ENCODE measurements around the gene STRADA. TPM values are rescaled to one million over a fixed set of nuclear protein-coding genes. Genes with fewer than 3 reads are reported as not detected.

STRADA gene
- total RNA-seq, 1 experiment from 2014 or later, result 56.3 TPM

- Histone ChIP-seq H3K27me3 (replicated peaks; ENCODE audit: insufficient read depth, low read depth, low read length, poor library complexity) (no peaks in the 10 kb centered on the region), H3K36me3 (ENCODE audit: insufficient read depth, low read length, poor library complexity, severe bottlenecking) (peaks cover 2% of the 10 kb centered on the region), H3K9me3 (ENCODE audit: low read depth, low read length, poor library complexity, severe bottlenecking) (no peaks in the 10 kb centered on the region), H3K4me3 (ENCODE audit: low read depth, low read length, poor library complexity, severe bottlenecking) (no peak overlapping the region), H3K4me1 (ENCODE audit: insufficient read depth, low read length, poor library complexity, severe bottlenecking) (no peaks in the 10 kb centered on the region), H3K27ac (ENCODE audit: low read depth, low read length, poor library complexity, severe bottlenecking) (no peak overlapping the region)
- DNase-seq (ENCODE audit: low spot score), result no peak
- intact Hi-C loops (cut with micrococcal nuclease; ENCODE audit: unreplicated experiment), result no loop called here
- POLR2A ChIA-PET (ENCODE audit: low non-redundant PET), result no interaction called here
- BruUV-seq (replicated peaks), result no TSS peak
- no peak for TF ChIP-seq EZH2 (IDR thresholded peaks at IDR 0.05; ENCODE audit: borderline replicate concordance, low read depth, low read length, poor library complexity, severe bottlenecking)
- TF ChIP-seq CTCF (conservative IDR thresholded peaks at IDR 0.05; ENCODE audit: low read depth, low read length), result no peak
- CTCF ChIA-PET, result no interaction called here
Measured at GRCh38 chr17:63657786-63658185, 83.8 kb downstream of the STRADA start.

DNA sequence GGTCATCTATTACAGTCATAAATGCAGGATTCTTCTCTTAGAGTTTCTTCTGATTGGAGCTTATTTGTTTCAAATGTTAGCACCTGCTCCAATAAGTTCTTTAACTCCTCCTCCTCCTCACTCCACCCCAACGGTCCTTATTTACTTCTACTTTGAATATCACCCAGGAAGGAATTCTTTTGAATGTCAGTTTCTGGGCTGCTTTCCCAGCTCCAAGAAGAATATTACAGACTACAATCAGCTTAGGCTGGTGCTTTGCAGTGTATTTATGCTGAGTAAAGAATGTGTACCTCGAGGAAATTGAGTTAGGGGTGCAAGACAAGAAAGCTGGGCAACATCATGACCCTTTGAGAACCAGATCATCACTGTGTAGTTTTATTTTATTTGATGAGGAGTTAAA, 88.5 kb downstream of the STRADA start:
- Histone ChIP-seq H3K27me3 (replicated peaks; ENCODE audit: insufficient read depth, low read depth, low read length, poor library complexity) (no peaks in the 10 kb centered on the region), H3K36me3 (ENCODE audit: insufficient read depth, low read length, poor library complexity, severe bottlenecking) (peaks cover 2% of the 10 kb centered on the region), H3K4me3 (ENCODE audit: low read depth, low read length, poor library complexity, severe bottlenecking) (no peak overlapping the region), H3K4me1 (ENCODE audit: insufficient read depth, low read length, poor library complexity, severe bottlenecking) (no peaks in the 10 kb centered on the region), H3K27ac (ENCODE audit: low read depth, low read length, poor library complexity, severe bottlenecking) (no peak overlapping the region), H3K9me3 (ENCODE audit: low read depth, low read length, poor library complexity, severe bottlenecking) (no peaks in the 10 kb centered on the region)
- ChIA-PET POLR2A (ENCODE audit: low non-redundant PET) (no interaction called here), CTCF (no interaction called here)
- DNase-seq (ENCODE audit: low spot score), result no peak
- BruUV-seq (replicated peaks), result no TSS peak
- intact Hi-C loops (cut with micrococcal nuclease; ENCODE audit: unreplicated experiment), result no loop called here
- TF ChIP-seq EZH2 (IDR thresholded peaks at IDR 0.05; ENCODE audit: borderline replicate concordance, low read depth, low read length, poor library complexity, severe bottlenecking) (no peak), CTCF (conservative IDR thresholded peaks at IDR 0.05; ENCODE audit: low read depth, low read length) (no peak)

Other genes starting within 250 kb of the STRADA start
- not detected in 2 replicates for gene KCNH6, start 218.4 kb downstream of the STRADA start, total RNA-seq (2021)
- 116 and 138 TPM in 2 replicates for gene DCAF7, start 191.3 kb downstream of the STRADA start, total RNA-seq (2021)
- 38.7 and 39.0 TPM in 2 replicates for gene TACO1, start 140.9 kb downstream of the STRADA start, total RNA-seq (2021)
- 25.9 and 27.8 TPM in 2 replicates for gene MAP3K3, start 119.4 kb downstream of the STRADA start, total RNA-seq (2021)
- 119 and 127 TPM in 2 replicates for gene LIMD2, start 41.7 kb downstream of the STRADA start, total RNA-seq (2021)
- gene CCDC47, start 31.8 kb upstream of the STRADA start, total RNA-seq (2021), result 91.9 and 104 TPM in 2 replicates
- gene DDX42, start 32.4 kb upstream of the STRADA start, total RNA-seq (2021), result 148 and 149 TPM in 2 replicates
- 302 and 305 TPM in 2 replicates for gene PSMC5, start 85.6 kb upstream of the STRADA start, total RNA-seq (2021)
- 81.0 and 90.4 TPM in 2 replicates for gene FTSJ3, start 85.9 kb upstream of the STRADA start, total RNA-seq (2021)
- 71.9 and 89.4 TPM in 2 replicates for gene SMARCD2, start 100.9 kb upstream of the STRADA start, total RNA-seq (2021)
- gene CSH2, start 131.9 kb upstream of the STRADA start, total RNA-seq (2021), result not detected in 2 replicates
- not detected in 2 replicates for gene GH2, start 140.1 kb upstream of the STRADA start, total RNA-seq (2021)
- gene CSH1, start 154.8 kb upstream of the STRADA start, total RNA-seq (2021), result not detected in 2 replicates
- gene CSHL1, start 169.5 kb upstream of the STRADA start, total RNA-seq (2021), result not detected in 2 replicates
- not detected in 2 replicates for gene GH1, start 177.0 kb upstream of the STRADA start, total RNA-seq (2021)
- gene CD79B, start 190.5 kb upstream of the STRADA start, total RNA-seq (2021), result 0.39 and 0.72 TPM in 2 replicates
- 0.56 and 0.79 TPM in 2 replicates for gene SCN4A, start 231.1 kb upstream of the STRADA start, total RNA-seq (2021)